Measurements from ENCODE around the gene KCNJ4.
"Not testable (repeated sequence)": the region's sequence is repeated elsewhere in the genome, so short reads cannot be mapped to it uniquely, and the experiment has no call there.

Gene KCNJ4

DNA sequence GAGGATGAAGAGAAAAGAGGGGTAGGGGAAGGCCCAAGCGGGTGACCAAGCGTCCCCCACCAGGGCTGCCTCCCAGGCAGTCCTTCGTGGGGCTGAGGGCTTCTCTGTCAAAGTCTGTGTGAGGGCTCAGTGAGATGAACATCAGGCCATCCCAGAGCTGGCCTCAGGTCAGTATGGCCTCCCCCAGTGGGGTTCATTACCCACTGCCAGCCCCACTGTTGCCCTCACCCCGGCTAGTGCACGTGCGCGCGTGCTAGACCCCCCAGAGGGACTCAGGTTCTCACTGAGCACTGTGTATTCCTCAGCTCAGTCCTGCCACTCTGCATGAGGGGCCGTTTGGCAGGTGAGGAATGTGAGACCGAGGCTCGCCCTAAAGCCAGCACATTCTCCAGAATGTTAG lies 16.2 kb upstream of the KCNJ4 start:
- DNase-seq (ENCODE audit: low read depth in 2 of 2): no peak

DNA sequence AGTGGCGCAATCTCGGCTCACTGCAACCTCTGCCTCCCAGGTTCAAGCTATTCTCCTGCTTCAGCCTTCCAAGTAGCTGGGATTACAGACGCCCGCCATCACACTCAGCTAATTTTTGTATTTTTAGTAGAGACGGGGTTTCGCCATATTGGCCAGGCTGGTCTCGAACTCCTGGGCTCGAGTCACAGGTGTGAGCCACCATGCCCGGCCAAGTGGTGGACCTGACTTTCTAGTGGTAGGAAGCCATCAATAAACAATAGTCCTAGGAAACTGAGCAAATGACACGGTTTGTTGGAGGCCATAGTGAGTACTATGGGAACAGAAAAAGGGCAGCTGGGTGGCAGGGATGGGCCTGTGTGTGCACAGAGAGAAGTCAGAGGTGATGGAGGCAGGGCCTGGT lies 15.2 kb upstream of the KCNJ4 start:
- not testable (repeated sequence) for DNase-seq (ENCODE audit: low read depth in 2 of 2)

DNA sequence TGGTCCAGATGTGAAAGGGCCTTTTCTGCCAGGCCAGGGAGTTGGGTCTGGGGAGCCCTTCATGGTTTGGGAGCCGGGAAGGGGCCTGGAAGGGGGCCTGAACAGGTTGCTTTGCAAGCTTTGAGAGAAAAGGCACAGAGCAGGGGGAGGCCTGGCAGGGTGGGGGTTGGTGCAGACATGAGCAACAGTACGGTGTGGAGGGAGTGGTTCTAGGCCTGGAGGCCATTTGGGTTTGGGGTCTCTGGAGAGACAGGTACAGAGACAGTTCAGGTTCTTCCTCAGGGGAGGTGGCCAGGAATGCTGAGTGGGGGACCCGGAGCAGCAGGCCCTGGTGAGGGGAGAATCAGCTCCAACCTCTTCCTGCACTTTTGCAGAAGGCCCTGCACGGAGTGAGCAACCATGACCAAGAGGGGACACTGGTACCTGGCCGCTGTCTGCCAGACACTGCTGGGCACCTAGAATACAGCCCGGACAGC lies 14.3 kb upstream of the KCNJ4 start:
- no peak for DNase-seq (ENCODE audit: low read depth in 2 of 2)

DNA sequence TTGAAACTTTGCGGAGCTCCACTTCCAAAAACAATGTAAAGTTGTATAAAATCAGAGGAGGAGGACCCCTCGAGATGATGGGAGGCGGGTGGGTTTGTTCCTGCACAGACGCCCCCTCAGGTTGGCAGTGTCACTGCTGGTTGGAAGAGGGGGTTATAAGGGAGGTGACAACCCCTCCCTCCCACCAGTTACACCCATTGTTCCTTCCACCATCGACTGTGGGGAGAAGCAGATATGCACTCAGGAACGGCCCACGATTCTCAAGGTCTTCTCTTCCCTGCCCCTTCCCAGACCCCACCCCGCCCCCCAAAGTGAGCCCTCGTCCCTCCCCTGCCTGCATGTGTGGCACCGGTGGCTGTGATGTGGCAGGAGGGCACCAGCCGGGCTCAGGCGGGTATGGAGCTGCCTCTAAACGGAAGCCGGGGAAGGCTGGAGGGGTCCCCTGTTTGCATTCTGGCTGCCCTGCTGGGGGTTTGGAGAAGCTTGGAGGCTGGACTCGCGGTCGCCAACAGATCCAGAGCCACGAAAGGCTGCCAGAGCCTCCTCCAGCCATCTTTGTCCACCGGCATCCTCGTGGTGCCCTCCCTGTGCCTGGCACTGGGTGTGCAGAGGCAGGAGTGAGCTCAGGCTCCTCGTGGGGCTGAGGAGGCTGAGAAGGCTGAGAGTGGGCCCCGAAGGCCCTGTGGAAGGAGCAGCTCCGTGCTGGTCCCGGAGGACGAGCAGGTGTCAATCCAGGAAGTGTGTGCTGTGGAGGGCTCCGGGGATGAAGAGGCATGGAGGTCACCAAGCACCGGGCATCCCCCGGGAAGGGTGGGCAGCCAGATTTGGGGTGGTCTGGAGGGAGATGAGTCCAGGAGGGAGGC lies 13.7 kb upstream of the KCNJ4 start:
- DNase-seq (ENCODE audit: low read depth in 2 of 2): no peak

DNA sequence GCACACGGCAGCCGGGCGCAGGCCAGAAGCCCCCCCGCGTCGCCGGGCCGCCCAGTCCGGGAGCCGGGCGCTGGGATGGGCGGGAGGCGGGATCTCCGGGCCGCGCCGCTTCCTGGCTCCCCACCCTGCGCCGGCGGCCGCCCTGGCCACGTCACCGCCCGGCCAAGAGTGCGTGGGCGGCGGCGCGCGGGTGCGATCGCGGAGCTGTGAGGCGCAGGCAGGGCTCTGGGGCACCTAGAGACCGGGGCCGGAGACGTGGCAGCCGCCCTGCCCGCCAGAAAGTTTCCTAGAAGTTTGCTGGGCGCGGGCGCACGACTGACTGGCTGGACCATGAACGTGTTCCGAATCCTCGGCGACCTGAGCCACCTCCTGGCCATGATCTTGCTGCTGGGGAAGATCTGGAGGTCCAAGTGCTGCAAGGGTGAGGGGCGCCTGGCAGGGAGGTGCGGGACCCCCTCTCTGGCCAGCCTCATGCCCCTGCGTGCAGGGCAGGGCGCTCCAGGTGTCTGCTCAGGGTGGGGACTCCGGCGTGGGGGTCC lies 13.0 kb upstream of the KCNJ4 start, which contains the start of gene KDELR3:
TSS of gene KDELR3 (plus strand) at position 193 of the 539 bp plus-strand sequence. CDS start at position 331, 138 bp downstream.
- DNase-seq (ENCODE audit: low read depth in 2 of 2): peak; percentile 25 to 34

DNA sequence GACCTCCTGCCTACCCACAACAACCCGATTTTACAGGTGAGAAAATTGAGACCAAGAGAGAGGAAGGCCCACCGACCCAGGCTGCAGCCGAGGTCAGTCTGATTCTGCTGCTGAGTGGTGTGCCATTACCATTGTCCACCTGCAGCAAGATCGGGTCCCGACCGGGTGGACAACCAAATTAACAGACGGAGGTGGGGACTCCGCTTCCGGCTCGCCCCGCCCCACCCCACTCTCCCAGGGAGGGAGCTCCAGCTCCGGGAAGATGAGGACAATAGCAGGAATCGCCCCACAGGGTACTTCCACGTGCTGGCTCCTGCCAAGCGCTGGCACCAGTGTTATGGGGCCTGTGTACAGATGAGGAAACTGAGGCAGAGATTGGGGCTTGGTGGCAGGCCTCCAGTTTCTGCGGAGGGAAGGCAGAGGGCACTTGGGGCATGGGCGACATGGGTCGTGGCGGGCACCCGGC lies 12.5 kb upstream of the KCNJ4 start:
- DNase-seq (ENCODE audit: low read depth in 2 of 2): no peak

DNA sequence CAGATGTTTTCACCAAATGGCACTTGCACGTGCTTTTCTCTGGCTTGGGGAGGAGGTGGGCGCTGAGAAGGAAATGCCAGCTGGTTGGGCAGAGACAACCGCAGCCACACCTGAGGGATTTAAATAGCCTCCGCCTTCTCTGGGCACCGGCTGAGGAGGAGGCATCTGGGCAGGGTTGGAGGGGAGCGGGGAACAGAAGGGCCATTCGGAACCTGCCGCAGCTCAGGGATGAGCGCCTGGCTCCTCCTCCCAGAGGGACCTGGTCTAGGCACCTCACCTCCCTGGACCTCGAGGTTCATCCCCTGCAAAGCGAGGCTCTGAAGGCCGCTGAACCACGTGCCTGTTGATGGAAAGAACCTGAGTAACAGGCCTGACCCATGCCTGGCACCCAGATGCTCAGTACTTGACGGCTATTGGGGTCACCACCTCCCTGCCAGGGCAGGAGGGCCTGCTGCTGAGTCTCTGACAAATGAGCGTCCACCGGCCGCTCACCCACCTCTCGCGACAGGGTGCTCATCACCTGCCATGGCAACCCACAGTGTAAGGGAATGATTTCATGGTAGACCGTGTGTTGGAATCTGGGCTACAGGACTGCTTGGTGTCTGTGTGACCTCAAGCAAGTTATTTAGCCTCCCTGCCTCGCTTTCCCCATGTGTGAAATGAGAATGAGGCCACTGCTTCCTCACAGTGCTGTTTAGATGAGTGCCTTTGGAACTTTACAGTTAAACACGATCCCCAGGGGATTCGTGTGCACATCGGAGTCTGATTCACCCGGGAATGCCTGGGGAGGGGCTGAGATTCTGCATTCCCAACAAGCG lies 10.9 kb upstream of the KCNJ4 start:
- DNase-seq (ENCODE audit: low read depth in 2 of 2): no peak

DNA sequence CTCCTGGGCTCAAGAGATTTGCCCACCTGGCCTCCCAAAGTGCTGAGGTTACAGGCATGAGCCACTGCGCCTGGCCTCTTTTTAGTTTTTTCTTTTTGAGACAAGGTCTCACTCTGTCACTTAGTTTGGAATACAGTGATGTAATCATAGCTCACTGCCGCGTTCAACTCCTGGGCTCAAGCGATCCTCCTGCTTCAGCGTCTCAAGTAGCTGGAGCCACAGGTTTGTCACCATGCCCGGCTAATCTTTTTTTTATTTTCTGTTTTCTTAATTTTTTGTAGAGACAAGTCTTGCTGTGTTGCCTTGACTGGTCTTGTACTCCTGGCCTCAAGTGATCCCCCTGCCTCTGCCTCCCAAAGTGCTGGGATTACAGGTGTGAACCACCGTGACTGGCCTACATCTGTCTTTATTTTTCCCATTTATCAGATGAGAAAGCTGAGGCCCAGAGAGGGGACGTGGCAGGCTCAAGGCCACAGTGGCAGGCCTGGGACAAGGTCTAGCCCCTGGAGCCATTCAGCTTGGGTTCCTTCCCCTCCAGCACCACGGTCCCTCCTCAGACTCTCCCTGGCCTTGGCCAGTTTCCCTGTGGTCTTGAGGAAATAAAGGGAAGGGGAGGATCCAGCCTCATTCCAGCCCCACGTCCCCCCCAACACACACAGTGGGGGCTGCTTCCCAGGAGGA lies 10.1 kb upstream of the KCNJ4 start:
- DNase-seq (ENCODE audit: low read depth in 2 of 2): no peak

DNA sequence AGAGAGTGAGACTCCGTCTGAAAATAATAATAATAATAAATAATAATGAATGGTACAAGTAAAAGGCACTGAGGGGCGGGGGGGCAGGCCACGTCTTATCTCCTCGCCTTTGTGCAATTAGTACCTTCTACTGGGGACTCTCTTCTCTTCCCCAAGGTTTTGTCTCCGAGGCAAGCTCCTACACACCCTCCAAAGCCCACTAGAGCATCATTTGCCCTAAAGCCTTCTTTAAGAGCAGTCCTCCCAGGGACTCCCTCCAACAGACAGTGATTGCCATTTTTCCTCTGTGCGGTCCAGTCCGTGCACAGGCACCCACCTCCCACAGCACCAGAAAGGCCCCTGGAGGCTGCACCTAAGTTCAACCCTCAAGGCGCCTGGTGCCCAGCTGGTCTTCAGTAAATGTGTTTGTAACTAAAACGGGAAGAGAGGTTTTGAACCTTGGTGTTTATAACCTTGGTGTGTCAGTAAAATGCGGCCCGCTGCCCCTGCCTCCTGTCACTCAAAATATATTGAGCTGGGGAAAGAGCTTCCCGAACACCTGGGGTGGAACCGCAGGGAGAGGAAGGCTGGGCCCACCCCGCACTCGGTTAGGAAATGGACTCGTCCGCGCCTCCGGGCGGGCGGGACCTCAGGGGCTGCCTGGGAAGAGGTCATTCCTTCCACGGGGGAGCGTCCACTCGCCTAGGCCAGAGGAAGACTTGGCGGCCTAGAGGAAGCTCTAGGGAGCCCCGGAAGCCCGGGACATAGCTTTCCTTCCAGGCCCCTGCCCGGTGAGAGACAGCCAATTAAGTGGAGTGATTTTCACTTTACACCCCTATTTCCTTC lies 8.2 kb upstream of the KCNJ4 start:
- no peak for DNase-seq (ENCODE audit: low read depth in 2 of 2)

DNA sequence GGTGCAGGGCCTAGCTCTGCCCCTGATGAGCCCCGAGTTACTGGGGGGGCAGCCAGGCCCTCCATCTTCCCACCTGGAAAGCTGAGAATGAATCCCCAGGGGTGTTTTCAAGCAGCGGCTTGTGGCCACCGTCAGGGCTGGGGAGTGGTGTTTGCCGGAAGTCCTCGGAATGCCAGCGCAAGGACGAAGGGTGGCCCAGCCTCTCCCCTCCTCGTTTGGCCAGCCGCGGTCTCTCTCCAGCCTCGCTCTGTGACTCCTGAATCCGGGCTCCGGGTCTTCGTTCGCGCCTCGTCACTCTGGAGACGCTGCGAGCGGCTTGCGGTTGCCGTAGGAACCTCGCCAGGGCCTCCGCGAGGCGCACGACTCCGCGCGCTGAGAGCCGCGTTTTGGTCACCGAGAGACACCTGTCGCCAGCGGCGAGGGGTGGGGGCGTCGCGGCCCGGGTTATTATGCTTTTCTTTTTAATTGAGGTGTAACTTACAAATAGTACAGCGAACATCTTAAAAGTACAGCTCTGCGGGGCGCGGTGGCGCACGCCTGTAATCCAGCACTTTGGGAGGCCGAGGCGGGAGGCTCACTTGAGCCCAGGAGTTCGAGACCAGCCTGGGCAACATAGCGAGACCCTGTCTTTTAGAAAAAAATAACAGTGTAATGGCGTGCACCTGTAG lies 6.5 kb upstream of the KCNJ4 start:
- peak; percentile 5 to 11 for DNase-seq (ENCODE audit: low read depth in 2 of 2)

DNA sequence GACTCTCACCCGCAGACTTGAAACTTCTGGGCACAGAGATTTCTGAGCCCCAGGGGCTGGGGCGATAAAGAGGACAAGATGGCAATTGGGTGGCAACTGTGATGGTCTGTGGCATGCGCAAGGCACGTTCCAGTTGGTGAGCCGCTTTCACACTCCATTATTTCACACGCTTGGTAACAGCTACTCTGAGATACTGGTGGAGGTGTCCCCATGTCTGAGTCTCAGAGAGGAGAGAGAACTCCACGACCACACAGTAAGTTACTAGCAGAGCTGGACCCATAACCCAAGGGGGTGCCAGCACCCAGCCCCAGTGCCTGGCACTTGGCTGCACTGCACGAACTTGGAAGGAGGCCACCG lies 6.0 kb upstream of the KCNJ4 start:
- DNase-seq (ENCODE audit: low read depth in 2 of 2): no peak

DNA sequence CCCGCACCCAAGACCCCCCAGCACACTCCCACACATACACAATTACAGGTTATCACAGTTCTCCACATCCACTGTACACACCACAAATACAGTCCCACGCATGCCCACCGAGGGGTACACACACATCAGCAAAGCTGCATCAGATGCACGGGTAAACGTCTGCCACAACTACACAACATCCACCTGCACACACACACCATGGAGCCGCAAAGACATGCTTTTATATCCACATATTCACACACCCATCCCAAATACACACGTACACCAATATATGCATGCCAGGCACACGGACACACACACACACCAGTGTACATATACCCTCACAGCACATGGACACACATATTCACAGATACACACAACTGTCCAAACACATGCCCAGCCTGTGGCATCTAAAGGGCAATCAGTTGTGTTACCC lies 5.4 kb upstream of the KCNJ4 start:
- DNase-seq (ENCODE audit: low read depth in 2 of 2): no peak

DNA sequence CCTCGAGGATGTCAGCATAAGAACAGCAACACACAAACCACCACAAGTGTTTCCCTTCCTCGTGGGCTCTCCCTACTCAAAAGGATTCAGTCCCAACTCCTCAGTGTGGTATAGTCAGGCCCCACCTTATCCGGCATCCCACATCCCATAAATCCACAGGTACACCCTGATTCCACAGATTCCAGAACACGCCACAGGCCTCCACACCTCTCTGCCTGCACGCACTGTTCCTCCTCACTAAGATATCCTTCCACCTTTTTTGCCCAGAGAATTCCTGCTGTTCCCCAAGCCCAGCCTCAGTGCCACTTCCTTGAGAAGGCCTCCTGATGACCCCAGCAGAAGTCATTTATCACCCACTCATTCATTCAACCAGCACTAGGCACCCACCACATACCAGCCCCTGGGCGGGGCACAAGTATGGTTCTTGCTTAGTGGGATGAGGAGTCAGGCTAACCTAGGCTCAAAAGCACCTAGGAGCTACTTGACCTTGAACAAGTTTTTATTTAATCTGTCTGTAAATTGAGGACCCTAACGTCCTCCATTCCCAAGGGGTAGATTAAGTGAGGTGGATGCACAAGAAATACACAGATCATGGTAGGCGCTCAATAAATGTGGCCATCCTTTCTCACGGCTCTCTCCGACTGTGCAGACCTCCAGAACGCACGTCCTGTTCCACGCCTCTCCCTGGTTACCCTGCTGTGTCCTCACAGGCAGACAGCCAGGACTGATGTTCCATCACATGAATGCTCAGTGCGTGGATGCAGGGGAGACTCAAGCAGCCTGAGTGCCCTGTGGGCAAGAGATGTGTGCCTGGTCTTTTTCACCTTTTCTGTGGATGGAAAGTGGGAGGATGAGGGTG lies 2.1 kb upstream of the KCNJ4 start:
- DNase-seq (ENCODE audit: low read depth in 2 of 2): no peak

DNA sequence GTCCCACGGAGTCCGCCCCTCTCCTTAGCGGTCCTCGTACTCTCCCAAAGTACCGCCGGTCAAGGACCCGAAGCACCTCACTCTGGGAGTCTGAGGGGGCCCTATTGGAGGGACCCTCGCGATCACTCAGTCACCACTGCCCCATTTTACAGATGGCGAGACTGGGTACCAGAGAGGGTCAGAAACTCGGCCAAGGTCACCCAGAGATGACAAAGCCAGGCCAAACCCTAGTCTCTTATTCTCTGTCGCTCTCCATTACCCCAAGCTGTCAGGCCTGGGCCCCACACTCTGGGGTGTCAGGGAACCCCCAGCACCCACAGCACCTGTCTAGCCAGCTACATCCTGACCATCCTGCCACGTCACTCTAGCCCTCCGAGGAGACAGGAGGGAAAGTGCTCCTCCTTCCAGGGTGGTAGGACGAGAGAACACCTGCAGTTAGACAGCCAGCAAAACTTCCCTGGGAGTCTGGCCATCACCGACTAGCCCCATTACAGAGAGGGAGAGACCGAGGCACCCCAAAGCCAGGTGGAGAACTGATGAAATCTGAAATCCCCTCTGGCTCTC lies 1.4 kb upstream of the KCNJ4 start:
- no peak for DNase-seq (ENCODE audit: low read depth in 2 of 2)

DNA sequence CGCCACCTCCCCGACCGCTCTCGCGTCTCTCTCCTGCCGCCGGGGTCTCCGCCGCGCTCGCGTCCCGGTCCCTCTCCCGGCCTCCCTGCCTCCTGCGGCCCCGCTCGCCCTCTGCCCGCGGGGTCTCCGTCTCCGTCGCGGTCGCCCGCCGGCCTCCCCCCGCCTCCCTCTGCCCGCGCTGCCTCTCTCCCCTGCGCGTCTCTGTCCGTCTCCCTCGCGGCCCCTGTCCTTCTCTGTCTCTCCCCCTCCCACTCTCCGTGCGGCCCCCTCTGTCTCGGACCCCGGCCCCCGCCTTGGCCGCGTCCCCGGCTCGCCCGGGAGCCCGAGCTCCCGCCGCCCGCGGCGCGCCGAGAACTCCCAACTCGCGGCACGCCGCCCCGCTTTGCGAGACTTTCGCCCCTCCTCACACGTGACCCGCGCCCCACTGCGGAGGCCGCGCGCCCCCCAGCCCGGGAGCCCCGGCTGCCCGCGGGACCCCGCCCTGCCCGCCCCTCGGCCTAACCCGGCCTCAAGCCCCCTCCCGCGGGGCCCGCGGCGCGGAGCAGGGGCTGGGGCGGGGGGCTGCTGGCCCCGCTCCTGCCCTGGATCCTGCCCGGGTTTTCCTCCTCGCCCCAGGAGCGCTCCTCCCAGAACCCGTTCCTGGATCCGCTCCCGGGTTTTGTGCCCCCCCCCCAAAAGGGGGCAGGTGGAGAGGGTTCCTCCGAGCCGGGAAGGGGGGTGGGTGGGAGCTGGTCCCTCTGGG lies 702 bp upstream of the KCNJ4 start:
- DNase-seq (ENCODE audit: low read depth in 2 of 2): no peak

DNA sequence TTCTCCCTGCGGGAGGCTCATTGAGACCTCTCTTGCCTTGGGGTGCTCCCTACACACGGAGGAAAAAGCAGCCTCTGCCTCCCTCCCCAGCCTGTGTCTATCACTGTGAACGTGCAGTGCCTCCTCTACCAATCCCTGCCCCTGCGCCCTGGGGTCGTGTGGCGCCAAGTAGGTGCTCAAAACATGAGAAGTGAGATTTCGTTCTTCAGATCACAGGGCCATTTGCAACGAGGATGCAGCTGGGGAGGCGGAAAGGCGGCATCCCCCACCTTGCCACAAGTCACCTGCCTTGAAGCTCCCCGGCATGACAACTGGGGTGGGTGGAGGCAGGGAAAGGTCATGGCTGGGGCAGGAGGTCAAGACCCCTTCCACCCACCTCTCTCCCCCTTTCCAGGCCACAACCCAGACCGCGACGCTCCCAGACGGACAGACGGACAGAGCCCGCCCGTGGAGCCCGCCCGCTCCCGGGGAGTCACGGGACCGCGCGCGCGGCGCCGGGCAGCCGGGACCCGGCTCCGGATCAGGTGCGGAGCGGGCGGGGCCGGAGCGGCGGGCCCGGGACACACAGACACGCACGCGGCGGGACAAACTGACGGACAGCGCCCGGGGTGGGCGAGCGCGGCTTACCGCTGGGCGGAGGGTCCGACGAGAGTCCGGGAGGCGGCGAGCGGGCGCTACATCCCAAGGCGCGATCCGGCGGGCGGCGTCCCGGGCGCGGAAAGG lies 485 bp downstream of the KCNJ4 start:
- no peak for DNase-seq (ENCODE audit: low read depth in 2 of 2)

DNA sequence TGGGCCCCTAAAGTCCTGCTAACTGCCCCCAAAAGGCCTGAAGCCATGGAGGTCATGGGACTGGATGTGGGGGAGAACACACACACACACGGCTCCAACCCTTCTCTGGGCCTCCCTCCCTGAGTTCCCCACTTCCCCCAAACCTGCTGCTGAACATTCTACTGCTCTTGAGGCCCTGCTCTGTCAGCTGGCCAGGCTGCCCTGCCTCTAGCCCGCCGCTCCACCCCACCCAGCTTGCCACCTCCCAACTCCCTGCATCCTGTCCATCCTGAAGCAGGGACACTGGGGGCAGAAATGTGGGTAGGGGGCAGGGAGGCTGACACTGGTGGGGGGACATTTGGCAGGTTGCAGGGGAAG lies 1.0 kb downstream of the KCNJ4 start:
- DNase-seq (ENCODE audit: low read depth in 2 of 2): no peak
